DMS 273 treated with DMSO at 0.1 percent for 48 hours (cell line): Measurements from ENCODE around the gene CIITA.

Source experiments
- DNase-seq: peaks from one replicate; lab custom pipeline; 2025; lab: John Stamatoyannopoulos, UW

Gene CIITA

DNA sequence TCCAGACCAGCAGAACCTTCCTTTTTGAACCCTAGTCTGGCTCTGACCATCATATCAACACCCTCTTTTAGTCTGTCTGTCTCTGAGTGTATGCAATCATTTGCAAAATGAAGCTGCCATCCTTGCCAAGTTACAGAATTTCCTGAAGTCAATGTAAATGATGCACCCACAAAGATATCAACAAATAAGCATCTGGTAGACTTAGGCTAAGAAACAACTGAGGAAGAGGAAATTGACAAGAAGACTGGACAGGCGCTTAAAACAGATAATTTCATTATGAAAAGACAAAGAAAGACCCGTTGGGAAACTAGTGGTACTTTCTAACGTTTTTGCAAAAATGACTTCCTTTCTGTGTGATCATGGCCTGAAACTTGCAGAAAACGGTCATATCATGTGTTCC, 24.7 kb upstream of the CIITA start:
- no peak for DNase-seq

DNA sequence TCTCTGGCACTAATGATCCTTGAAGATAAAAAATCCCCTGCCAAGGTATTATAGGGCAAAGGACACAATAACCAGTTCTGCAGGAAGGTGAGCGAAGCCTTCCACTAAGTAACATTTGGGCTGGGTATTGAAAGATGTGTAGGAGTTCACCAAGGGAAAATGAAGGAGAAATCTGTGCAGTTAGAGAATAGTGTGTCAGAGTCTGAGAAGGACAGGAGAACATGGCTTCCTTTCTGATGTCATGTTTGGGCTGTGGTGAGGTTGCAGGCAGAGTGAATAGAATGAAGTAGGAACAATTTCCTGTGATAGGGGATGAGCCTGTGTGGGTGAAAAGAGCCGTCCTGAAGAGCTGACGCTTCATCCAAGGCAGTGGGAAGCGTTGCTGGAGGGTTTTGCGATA, 24.1 kb upstream of the CIITA start:
- no peak for DNase-seq

DNA sequence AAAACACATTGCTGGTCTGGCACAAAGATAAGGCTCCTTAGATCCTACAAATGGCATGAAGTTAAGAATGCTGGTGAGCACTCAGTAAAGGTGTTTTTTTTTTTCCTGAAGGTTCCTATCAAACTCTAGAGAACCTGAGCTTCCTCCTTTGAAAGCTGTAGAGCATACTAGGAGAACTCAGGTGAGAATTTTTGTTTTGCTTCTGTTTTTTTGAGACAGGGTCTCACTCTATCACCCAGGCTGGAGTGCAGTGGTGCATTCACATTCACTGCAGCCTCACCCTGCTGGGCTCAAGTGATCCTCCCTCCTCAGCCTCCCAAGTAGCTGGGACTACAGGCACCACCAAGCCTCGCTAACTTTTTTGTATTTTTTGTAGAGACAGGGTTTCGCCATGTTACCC, 21.0 kb upstream of the CIITA start:
- no peak for DNase-seq

DNA sequence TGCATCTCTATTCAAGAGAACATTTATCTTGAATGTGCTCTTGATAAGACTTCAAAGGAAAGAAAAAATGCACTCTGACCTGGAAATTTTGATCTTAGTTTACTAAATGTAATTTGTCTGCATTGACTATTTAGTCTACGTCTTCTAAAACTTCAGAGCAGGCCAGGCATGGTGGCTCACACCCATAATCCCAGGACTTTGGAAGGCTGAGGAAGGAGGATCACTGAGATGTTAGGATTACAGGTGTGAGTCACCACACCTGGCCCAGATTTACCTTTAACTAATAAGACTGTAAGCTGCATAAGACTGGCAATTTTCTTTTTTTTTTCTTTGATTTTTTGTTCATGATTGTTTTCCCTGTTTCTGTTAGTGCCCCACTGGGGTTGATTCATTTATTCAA, 18.8 kb upstream of the CIITA start:
- DNase-seq, result no peak

DNA sequence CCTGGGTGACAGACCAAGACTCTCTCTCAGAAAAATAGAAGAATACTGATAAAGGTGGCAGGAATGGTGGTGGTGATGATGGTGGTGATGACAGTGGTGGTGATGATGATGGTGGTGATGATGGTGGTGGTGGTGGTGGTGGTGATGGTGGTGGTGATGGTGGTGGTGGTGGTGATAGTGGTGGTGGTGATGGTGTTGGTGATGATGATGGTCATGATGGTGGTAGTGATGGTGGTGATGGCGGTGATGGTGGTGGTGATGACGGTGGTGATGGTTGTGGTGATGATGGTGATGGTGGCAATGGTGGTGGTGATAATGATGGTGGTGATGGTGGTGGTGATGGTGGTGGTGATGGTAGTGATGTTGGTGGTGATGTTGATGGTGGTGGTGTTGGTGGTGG, 18.0 kb upstream of the CIITA start:
- no peak for DNase-seq

DNA sequence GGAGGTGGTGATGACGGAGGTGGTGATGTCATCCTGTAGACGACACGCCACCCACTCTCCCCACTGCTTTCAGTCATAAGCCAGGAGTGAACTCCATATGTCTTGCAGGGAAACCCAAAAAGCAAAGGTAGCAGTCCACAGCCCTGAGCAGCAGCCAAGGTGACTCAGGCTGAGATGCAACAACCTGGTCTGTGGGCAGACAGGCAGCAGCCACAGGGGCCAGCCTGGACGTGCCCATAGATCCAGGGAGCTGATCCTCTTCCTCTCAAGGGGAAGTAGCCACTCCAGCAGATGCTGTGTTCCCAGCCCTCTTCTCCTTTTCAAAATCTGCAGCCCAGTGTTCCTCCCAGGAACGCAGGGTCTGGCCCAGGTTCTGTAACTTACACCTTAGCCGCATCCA, 17.3 kb upstream of the CIITA start:
- DNase-seq, result no peak

DNA sequence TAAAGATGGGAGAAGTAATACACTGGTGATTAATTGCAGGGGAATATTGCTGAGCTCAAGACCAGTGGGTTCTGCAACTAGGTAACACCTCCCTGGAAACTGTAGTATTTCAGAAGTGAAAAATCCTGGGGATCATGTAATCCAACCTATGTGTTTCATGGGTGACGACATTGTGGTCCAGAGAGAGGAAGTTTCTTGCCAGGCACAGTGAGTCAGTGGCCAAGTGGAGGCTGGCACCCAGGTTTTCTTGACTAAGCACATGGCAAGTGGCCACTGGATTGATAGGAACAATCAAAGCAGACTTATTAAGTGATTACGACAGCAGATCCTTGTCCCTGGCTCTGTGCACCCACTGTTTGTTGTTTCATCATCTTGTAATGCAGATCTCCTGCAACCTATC, 14.6 kb upstream of the CIITA start:
- DNase-seq, result no peak

DNA sequence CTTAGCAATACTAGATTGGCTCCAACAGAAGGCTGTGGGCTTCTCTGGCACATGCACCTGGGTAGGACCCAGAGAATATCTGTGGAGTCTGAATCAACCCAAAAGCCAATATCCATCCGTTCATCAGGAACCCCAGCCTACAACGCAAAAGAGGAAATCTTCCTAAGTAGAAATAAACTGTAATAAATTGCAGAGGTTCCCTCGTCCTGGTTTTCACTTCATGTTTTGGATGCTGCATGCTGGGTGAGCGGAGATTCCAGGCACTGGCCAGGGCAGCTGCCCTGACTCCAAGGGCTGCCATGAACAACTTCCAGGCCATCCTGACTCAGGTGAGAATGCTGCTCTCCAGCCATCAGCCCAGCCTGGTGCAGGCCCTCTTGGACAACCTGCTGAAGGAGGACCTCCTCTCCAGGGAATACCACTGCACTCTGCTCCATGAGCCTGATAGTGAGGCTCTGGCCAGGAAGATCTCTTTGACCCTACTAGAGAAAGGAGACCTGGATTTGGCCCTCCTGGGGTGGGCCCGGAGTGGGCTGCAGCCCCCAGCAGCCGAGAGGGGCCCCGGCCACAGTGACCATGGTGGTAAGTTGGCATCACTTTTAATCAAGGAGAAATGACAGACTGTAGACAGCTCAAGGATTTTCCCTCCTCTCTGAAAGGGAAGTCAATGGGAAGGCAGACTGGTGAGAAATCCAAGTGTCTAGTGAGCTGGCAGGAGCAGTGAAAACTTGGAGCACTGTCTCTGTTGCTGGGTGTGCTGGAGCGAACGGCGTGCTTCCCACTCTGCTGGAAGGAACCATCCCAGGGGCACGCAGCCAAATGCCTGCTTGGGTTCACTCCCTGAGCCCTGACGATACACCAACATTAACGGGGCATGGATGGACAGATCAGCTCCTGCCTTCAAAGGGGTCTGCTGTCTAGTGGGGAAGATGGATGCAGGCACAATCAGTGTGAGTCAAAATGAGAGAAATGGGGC, 10.7 kb upstream of the CIITA start:
- no peak for DNase-seq

DNA sequence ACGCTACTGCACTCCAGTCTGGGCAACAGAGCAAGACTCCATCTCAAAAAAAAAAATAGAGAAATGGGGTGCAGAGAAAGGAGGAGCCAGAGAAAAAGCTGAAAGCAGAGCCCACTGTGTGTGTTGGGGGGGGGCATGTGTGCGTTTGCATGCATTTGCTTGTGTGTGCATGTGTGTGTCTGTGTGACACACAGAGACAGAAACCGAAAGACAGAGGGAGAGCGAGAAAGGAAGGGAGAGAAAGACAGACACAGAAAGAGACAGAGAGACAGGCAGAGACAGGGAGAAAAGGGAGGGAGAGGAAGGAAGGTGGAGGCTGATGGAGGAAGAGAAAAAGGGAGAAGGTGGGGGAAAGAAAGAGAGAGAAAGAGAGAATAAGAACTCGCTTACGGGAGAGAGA, 9.8 kb upstream of the CIITA start:
- no peak for DNase-seq

DNA sequence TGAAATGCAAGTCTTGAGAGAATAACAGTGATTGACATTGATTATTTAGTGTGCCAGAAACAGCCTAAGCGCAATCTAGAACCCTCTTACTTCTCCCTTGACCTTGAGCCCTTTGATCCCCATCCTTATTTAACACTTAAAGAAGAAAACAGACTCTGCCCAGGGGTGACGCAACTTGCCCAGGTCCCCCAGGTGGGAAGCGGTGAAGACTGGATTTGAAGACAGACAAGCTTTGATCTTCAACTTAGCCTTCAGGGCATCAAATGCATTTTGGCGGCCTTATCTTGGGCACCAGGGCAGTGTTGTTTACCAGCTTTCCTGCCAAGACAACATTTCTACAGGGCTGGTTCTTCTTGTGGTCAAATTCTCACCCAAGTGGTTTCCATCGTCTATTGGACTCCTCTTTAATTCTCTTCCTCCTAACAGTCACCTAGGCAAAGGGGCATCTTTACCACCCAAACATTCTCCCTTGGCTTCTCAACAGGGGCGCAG, 8.9 kb upstream of the CIITA start:
- no peak for DNase-seq

DNA sequence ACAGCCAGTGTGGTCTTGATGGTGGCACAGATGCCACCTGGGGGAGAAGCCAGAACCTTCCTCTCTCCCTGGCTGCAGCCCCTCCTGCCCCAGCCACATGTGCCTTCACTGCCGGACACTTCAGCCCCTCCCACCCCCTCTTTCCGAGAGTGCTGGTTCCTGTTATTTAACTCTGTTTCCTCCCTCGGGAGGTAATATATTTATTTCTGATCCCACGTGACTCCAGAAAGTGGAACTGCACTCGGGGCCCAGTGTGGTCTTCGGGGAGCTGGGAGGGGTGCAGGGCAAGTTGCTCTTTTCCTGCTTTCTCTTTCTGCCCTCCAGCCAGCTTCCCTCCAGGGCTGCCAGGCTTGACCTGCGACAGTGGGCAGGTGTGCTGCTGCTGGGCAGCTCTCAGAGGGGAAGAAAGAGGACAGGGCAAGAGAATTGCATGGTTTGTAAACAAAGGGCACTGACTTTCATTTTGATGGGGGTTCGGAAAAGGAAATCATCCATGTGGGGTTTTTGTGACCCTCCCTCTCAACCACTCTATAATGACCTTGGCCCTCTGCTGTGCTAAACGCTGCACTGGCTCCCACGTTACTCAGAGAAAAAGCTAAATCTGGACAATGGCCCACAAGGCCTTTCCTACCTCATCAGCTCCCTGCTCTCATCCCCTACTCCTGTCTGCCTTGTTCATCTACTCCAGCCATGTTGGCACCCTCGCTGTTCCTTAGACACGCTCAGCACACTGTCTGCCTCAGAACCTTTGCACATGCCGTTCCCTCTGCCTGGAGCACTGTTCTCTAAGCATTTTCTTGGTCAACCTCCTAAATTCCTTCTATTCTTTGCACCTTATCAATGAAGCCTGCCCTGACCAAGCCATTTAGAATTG, 8.2 kb upstream of the CIITA start:
- DNase-seq, result no peak

DNA sequence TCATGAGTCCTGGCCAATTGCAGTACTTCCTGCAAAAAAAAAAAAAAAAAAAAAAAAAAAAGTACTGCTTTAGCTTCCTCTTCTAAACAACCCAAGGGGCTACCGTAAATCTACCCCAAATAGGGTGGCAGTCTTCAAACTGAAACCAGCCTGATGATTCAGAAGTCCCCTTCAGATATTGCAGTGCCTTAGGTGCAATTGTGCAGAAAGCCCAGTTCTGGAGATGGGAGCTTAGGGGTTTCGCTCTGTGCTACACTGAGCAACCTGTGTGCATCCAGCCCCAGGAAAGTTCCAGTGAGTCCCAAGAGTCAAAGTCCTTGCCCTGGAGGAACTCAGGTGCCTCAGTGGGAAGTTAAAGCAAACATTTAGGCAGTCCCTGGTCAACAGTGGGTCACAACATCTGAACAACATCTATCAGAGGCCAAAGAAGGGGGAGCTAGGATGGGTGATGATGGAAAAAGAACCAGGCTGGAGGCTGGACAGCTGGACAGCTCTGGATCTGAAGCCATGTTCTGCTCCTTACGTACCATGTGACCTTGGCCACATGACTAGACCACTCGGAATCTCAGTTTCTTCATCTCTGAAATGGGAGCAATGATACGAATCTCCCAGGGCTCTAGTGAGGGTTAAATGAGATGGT, 6.7 kb upstream of the CIITA start:
- no peak for DNase-seq

DNA sequence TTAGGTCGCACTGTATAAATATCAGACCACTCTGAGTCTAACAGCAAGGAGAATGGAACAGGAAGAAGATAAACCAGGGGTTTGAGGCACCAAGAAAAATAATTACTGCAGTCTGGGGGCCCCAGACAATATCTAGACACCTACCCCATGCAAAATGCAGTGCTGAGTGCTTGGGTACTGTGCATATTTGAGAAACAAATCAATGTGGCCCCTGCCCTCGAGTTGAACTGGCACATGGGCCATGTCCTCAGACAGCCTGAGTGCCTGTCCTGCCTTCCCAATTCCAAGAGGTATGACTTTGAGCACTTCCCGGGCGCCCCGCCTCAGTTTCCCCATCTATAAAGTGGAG, 6.2 kb upstream of the CIITA start:
- DNase-seq, result no peak

DNA sequence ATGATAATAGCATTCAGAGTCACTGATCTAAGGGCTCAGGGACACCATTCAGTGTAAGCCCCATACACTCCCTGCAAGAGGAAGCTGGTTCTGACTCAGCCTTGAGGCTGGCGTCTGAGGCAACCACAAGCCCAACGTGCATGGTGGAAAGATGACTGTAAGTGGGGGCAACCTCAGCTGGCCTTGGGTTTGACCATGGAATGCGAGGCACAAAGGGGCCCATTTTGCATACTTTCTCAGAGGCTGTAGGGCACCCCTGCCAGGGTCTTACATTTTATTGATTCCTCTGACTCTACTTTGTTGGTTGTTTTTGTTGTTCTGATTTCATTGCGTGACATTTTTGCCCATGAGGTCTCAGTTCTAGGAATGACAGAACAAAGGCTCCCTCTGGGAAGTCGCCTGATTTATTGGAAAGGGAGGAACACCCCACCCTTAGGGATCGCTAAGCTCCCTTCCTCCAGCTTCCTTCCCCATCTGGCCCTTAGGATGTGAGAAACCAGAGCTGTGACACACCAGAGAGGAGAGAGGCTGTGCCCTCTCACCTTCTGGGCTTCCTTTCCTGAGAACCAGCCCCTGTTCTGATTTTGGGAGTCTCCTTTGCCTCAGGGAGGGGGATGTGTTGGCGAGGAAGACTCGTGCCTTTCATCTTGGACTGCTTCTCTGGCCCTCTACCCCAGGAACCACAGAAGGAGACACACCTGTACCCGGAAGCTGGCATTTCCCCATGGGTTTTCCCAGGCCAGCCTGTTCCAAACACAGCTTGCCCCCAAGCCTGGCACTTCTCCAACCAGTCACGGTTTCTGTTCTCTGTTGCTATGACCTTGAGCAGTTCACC, 5.6 kb upstream of the CIITA start:
- no peak for DNase-seq

DNA sequence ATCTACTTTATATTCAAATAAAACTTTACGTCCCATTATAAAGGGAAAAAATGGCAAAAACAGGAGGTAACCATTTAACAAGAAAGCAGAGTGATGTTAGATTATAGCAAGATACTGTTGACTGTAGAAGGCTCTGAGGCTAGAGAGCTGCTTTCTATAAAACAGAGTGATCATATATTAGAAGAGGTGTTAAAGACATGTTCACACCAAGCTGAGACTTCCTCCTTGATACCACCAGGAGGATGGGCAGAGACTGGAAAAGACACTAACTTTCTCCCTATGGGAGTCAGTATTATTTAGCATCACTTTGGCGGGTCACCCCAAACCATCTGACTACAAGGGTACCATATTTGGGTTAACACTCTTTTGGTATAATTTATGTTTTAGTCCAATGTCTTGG, 687 bp upstream of the CIITA start:
- no peak for DNase-seq

DNA sequence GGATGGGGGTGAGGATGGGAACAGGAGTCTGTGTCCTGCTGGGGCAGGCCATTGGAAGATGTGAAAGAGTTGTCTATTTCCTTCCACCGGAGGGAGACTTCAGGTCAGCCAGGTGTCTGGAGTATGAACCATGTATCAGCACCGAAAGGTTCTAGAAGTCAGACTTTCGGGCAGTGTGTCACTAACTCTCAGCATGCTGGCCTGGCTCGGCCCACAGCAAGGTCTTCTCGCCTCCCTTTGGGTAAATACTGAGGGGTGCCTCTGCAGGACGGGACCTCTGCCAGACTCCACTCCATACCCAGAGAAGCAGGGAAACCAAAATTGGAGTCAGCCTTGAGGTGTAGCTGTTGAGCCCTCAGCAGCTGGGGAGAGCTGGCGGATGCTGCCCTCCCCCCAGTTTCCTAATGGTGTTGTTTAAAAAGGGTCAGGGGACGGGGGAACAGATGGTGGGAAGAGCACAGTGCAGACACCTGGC, 507 bp downstream of the CIITA start:
- no peak for DNase-seq

DNA sequence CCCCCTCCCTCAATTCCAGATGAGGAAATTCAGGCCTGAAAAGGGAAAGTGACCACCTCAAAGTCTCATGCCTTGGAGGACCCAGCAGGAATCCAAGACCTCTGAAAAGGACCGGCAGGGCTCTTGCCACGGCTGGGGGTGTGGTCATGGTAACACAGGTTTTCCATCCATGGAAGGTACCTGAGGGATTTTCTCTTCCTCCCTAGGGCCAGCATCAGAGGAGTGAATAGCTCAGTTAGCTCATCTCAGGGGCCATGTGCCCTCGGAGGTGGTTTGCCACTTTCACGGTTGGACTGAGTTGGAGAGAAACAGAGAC, 1.3 kb downstream of the CIITA start:
- DNase-seq, result no peak

DNA sequence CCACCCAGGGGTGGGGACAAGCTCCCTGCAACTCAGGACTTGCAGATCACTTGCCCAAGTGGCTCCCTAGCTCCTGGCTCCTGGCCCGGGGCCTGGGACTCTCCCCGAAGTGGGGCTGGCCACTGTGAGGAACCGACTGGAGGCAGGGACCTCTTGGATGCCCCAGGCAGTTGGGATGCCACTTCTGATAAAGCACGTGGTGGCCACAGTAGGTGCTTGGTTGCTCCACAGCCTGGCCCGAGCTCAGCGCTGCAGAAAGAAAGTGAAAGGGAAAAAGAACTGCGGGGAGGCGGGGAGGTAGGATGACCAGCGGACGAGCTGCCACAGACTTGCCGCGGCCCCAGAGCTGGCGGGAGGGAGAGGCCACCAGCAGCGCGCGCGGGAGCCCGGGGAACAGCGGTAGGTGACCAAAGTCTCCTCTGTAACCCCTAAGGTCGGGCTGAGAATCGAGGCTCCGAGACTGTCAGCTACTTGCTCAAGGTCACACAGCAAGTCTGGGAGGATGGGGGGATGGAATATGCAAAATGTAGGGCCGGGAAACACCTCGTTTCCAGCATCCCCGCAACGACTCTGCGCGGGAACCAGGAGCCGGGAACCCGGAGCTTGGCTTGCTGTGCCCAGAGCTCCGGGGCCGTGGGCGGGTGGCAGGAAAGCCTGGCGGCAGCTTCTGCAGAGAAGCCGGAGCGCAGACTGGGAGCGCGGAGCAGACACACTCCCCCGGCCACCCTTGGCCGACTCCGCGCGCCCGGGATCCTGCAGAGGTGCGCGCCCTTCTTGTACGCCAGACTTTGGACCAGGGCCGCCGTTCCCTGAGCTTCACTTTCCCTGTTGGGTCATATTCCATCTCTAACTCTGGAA, 1.9 kb downstream of the CIITA start:
- DNase-seq, result no peak

DNA sequence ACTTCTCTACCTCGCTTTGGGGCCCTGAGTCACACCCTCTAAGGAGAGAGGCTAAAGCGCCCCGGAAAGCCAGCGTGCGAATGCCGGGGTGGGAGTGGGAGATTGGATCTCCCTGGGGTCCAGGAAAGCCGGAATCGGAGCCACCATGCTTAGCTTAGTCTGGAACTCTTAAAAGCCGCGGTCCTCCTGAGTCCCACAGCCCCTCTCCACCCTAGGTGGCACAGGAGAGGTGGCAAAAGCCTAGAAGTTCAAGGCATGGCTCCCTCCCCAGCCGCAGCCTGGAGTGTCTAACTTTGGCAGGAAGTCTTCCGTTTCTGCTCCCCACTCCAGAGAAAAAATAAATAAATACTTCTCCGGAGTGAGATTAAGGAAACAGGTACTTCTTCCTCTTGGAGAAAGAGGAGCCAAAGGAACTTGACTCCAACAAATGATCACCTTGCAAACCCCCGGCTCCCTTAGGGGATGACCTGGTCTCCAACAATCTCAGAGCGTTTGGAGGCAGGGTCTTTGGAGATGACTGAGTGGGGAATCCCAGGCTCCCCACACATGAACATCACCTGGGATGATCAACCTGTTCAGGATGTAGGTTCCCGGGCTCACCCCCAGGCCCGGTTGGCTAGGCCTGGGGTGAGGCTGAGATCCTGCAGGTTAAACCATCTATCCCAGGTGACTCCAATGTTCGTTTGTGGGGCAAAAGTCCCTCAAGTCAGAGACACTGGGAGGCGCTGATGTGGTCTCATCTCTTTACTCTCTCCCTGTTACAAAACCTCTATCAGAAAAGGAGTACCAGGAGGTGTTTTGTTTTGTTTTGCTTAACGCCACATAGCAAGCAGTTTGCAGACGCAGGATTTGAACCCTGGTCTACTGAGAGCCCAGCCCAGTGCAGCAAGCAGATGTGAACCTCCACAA, 2.9 kb downstream of the CIITA start:
- DNase-seq, result no peak
